Lung (tissue), 12 donors: Measurements from ENCODE around the gene KIRREL2. TPM values are rescaled to one million over a fixed set of nuclear protein-coding genes. Genes with fewer than 3 reads are reported as not detected.
A peak's percentile ranks its signal among the peaks of the same experiment; 100 is the strongest.
"Not testable (repeated sequence)": the region's sequence is repeated elsewhere in the genome, so short reads cannot be mapped to it uniquely, and the experiment has no call there.

Experiments
- ATAC-seq: fragments of 200-7000 bp; cut with Tn5 transposase; one replicate; pipeline ENCODE4 v1.9.1; 2020; ENCODE audit warnings: moderate number of reproducible peaks; ENCODE audit not compliant: insufficient read depth, low FRiP score
- DNase-seq, 3 donors: peaks; one replicate each; pipeline ENCODE4 v3.0.0-alpha.2; 2013 to 2017
- H3K27ac ChIP-seq, 2 donors: one replicate each; pipeline ENCODE4 v1.5.1; 2013; ENCODE audit warnings: mild to moderate bottlenecking in 2 of 2, moderate library complexity in 2 of 2, control low read depth in 1 of 2, inconsistent platforms in 1 of 2, low read depth in 1 of 2, low read length in 1 of 2
- H3K27me3 ChIP-seq, 3 donors: one replicate each; pipeline ENCODE4 v1.5.1; 2013; ENCODE audit warnings: low read length in 2 of 3; ENCODE audit not compliant: control insufficient read depth in 3 of 3, insufficient read depth in 3 of 3
- H3K36me3 ChIP-seq, 4 donors: one replicate each; pipeline ENCODE4 v1.5.1; 2013; ENCODE audit warnings: low read length in 4 of 4, mild to moderate bottlenecking in 1 of 4, moderate library complexity in 1 of 4; ENCODE audit not compliant: control insufficient read depth in 4 of 4, insufficient read depth in 4 of 4
- H3K4me1 ChIP-seq, 5 donors: one replicate each; pipeline ENCODE4 v1.5.1; 2013; ENCODE audit warnings: low read length in 5 of 5, mild to moderate bottlenecking in 2 of 5, moderate library complexity in 1 of 5; ENCODE audit not compliant: control insufficient read depth in 5 of 5, insufficient read depth in 5 of 5
- H3K4me3 ChIP-seq: one replicate; pipeline ENCODE4 v1.5.1; 2013; ENCODE audit warnings: mild to moderate bottlenecking, control low read depth, moderate library complexity
- H3K9ac ChIP-seq, 2 donors: one replicate each; pipeline ENCODE4 v1.5.1; 2013; ENCODE audit warnings: low read length in 2 of 2, control low read depth in 1 of 2; ENCODE audit not compliant: insufficient read depth in 1 of 2
- H3K9me3 ChIP-seq, 4 donors: one replicate each; pipeline ENCODE4 v1.5.1; 2013; ENCODE audit warnings: low read length in 3 of 4, mild to moderate bottlenecking in 1 of 4, moderate library complexity in 1 of 4; ENCODE audit not compliant: control insufficient read depth in 4 of 4, insufficient read depth in 3 of 4
- WGBS, 2 donors: extraction: QIAGEN DNeasy Blood & Tissue Kit; methylation state at CpG; one replicate each; pipeline ENCODE4 v1.1.7; 2013; 5-methylcytosine and 5-hydroxymethylcytosine counted together
- polyA plus RNA-seq, 2 donors: library from polyadenylated mRNA; stranded (reverse); fragments of 200-250 nt; gene quantifications; one replicate each; pipeline ENCODE4 v1.2.1, GENCODE V29; 2013
- total RNA-seq, 2 donors: library from RNA; depleted of rRNA in 1 of 2; stranded (reverse); fragments of >200 nt in 1 of 2; gene quantifications; one replicate each; pipeline ENCODE4 v1.2.1, GENCODE V29; 2014 to 2021
- TF ChIP-seq, protein P1 (sequence below): IDR thresholded peaks from 2 replicates; pipeline ENCODE4 v1.5.1; 2012; ENCODE audit warnings: mild to moderate bottlenecking; ENCODE audit errors: control extremely low read depth, extremely low read depth
- donor health status: control.
- donor health status: control.
- donor health status: Bipolar disorder and iron deficiency.
- donor health status: healthy.
- donor health status: DM: yes; HTN: yes; CAD: no.

The KIRREL2 gene
- total and polyA plus RNA-seq, 4 donors: 0.04 to 1.2 (median 0.10) TPM; not detected in 1

DNA sequence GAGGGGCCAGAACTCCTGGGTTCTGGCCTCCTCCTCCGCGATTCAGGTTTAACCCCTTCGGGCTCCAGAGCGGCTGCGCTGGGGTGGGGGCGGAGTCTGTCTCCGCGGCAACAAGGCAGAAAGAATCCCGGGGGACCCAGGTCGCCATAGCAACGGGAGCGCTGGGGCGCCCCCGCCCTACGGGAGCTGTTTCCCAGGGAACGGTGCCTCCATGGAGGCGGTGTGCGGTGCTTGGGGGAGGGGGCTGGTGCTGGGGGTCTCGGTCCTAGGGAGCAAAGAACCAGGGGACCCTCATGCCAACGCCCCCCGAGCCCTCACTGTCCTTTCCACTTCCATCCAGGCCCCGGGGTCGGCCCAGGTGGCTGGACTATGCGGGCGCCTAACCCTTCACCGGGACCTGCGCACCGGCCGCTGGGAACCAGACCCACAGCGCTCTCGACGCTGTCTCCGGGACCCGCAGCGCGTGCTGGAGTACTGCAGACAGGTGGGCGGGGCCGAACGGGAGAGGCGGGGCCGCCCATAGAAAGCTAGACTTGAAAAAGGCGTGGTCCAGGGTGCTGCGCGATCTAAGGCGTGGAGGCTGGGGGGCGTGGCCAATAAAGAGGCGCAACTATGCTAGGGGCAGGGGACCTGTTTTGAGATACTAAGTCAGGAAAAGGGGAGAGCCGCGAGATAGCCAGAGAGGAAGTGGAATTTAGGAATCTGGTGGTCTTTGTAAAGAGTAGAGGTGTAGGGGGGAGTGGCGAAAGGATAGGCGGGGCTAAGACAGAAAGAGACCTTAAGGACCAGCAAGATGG, 12.8 kb downstream of the KIRREL2 start:
- H3K9me3 ChIP-seq: no peaks in the 10 kb centered on the region
- TF ChIP-seq, protein P1, sequence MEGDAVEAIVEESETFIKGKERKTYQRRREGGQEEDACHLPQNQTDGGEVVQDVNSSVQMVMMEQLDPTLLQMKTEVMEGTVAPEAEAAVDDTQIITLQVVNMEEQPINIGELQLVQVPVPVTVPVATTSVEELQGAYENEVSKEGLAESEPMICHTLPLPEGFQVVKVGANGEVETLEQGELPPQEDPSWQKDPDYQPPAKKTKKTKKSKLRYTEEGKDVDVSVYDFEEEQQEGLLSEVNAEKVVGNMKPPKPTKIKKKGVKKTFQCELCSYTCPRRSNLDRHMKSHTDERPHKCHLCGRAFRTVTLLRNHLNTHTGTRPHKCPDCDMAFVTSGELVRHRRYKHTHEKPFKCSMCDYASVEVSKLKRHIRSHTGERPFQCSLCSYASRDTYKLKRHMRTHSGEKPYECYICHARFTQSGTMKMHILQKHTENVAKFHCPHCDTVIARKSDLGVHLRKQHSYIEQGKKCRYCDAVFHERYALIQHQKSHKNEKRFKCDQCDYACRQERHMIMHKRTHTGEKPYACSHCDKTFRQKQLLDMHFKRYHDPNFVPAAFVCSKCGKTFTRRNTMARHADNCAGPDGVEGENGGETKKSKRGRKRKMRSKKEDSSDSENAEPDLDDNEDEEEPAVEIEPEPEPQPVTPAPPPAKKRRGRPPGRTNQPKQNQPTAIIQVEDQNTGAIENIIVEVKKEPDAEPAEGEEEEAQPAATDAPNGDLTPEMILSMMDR: no peak
- H3K4me1 ChIP-seq: peaks cover 0 to 16% (median 0%) of the 10 kb centered on the region in 5 donors
- H3K36me3 ChIP-seq: no peaks in the 10 kb centered on the region
- no peak for ATAC-seq
- WGBS, 2 donors: 2 to 3% methylated on average over 49 to 51 of the region's 51 CpGs
- H3K27me3 ChIP-seq: no peaks in the 10 kb centered on the region
- no peak overlapping the region for H3K9ac ChIP-seq
- H3K4me3 ChIP-seq: no peak overlapping the region
- peak; percentile 48 to 67 (median 56) for DNase-seq
- no peak overlapping the region for H3K27ac ChIP-seq

DNA sequence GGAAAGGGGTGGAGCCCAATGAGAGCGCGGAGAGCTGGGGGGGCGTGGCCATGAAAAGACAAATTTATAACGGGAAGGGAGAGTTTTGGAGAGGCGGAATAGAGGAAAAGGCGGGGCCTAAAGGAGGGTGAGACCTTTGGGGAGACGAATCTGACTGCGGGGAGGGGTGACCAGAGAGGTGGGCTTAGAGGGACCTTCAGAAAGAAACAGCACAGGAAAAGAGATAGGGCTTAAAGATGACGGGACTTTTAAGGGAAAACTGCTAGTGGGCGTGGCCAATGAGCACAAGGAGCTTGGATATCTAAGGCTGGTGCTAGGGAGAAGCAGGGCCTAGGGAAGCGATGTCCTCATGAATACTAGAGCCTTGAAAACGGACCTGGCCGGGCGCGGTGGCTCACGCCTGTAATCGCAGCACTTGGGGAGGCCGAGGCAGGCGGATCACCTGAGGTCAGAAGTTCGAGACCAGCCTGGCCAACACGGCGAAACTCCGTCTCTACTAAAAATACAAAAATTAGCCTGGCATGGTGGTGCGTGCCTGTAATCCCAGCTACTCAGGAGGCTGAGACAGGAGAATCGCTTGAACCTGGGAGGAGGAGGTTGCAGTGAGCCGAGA, 13.5 kb downstream of the KIRREL2 start:
- not testable (repeated sequence) for H3K4me3 ChIP-seq, H3K36me3 ChIP-seq, ATAC-seq, H3K9ac ChIP-seq, H3K27ac ChIP-seq, H3K9me3 ChIP-seq, H3K27me3 ChIP-seq
- H3K4me1 ChIP-seq: peaks cover 0 to 16% (median 0%) of the 10 kb centered on the region in 5 donors
- WGBS, 2 donors: 37 to 42% methylated on average over 26 of the region's 26 CpGs
- DNase-seq: peak in 1 of 3 donors; percentile 12

DNA sequence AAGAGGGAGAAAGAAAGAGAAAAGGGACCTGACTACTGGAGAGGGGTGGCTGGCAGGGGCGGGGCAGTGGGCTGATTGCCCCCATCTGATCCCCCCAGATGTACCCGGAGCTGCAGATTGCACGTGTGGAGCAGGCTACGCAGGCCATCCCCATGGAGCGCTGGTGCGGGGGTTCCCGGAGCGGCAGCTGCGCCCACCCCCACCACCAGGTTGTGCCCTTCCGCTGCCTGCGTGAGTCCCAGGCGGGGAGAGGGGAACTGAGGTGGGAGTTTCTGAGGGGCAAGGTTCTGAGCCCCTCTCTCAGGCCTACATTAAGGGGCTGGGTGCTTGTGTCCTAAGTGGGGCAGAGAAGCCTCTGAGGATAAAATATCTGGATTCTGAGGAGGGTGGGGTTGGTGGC, 14.1 kb downstream of the KIRREL2 start:
- 64 to 81% methylated on average over 12 of the region's 12 CpGs for WGBS, 2 donors

DNA sequence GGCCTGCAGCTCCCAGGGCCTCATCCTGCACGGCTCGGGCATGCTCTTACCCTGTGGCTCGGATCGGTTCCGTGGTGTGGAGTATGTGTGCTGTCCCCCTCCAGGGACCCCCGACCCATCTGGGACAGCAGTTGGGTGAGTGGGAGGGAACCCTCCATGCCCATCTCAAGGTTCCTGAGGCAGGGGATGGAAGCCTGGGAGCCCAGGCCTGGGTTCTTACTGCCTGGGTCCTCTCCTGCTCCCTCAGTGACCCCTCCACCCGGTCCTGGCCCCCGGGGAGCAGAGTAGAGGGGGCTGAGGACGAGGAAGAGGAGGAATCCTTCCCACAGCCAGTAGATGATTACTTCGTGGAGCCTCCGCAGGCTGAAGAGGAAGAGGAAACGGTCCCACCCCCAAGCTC, 14.9 kb downstream of the KIRREL2 start:
- ATAC-seq (no peak), DNase-seq (no peak)
- no peak overlapping the region for H3K4me3 ChIP-seq
- TF ChIP-seq, protein P1: no peak
- no peak overlapping the region for H3K9ac ChIP-seq
- no peak overlapping the region for H3K27ac ChIP-seq
- H3K4me1 ChIP-seq: peaks cover 0 to 16% (median 0%) of the 10 kb centered on the region in 5 donors
- H3K9me3 ChIP-seq: no peaks in the 10 kb centered on the region
- H3K36me3 ChIP-seq: no peaks in the 10 kb centered on the region
- no peaks in the 10 kb centered on the region for H3K27me3 ChIP-seq
- 77 to 78% methylated on average over 12 of the region's 12 CpGs for WGBS, 2 donors

More for the DNA sequence above, 14.1 kb downstream of the KIRREL2 start:
- Histone ChIP-seq H3K27me3 (no peaks in the 10 kb centered on the region), H3K36me3 (no peaks in the 10 kb centered on the region), H3K4me3 (no peak overlapping the region), H3K27ac (no peak overlapping the region), H3K9me3 (no peaks in the 10 kb centered on the region), H3K9ac (no peak overlapping the region), H3K4me1 (peaks cover 0 to 16% (median 0%) of the 10 kb centered on the region in 5 donors)
- ATAC-seq (no peak), DNase-seq (no peak)
- TF ChIP-seq, protein P1: no peak
